ENCODE data around the gene MAPRE2. TPM values are rescaled to one million over a fixed set of nuclear protein-coding genes. Genes with fewer than 3 reads are reported as not detected.

The MAPRE2 gene
- total RNA-seq, 4 donors from 2014 or later = 21.8 to 57.7 (median 40.0) TPM

DNA sequence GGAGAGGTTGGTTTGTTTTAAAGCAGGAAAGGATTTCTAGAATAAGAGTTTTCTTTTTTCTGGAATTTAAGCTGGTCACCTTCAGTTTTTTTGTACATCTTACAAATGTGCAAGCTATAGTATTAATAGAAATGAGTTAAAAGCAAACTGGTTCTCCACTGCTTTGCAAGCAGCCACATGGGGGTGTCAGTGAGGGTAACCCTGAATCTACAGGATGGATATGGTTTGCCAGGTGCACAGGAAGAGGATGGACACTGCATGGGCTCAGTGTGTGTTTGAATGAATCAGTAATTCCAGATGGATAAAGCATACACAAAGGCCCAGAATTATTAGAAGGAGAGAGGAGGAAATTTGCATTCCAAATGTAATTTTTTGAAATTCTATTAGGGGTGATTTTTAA is 89.0 kb downstream of the MAPRE2 start:
- intact Hi-C loops (cut with DNase I; ENCODE audit: low total_unique reads) = no loop called here

DNA sequence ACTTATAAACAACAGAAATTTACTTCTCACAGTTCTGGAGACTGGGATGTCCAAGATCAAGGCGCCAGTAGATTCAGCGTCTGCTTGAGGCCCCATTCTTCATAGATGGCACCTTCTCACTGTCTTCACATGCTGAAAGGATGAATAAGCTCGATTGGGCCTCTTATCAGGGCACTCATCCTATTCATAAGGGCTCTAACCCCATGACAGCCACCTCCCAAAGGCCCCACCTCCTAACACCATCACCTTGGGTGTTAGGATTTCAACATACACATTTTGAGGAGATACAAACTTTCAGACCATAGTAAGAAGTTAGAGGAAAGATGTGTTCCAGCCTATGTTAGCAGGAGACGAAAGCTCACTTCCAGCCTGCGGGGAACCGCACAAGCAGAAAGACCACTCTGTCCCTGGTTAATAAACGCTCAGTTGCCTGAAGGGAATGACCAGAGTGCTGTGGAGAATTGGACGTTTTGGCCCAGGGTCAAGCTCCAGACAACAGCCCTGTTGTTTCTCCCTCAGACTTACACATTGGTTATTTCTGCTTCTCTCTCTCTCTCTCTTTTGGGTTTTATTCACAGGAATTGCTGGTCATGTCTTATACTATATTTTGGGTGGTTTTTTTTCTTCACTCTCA is 90.3 kb downstream of the MAPRE2 start:
- WGBS, 2 donors = 80 to 85% methylated on average over 8 of the region's 8 CpGs
- no peak for DNase-seq (ENCODE audit: low spot score in 2 of 2)
- TF ChIP-seq, protein P1, sequence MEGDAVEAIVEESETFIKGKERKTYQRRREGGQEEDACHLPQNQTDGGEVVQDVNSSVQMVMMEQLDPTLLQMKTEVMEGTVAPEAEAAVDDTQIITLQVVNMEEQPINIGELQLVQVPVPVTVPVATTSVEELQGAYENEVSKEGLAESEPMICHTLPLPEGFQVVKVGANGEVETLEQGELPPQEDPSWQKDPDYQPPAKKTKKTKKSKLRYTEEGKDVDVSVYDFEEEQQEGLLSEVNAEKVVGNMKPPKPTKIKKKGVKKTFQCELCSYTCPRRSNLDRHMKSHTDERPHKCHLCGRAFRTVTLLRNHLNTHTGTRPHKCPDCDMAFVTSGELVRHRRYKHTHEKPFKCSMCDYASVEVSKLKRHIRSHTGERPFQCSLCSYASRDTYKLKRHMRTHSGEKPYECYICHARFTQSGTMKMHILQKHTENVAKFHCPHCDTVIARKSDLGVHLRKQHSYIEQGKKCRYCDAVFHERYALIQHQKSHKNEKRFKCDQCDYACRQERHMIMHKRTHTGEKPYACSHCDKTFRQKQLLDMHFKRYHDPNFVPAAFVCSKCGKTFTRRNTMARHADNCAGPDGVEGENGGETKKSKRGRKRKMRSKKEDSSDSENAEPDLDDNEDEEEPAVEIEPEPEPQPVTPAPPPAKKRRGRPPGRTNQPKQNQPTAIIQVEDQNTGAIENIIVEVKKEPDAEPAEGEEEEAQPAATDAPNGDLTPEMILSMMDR (IDR thresholded peaks at IDR 0.05) = no peak
- no peak for TF ChIP-seq POLR2A (IDR thresholded peaks at IDR 0.05)
- intact Hi-C loops (cut with DNase I; ENCODE audit: low total_unique reads) = no loop called here
- no peak overlapping the region for H3K4me3 ChIP-seq (ENCODE audit: low read depth, poor library complexity, severe bottlenecking)

More for the DNA sequence above, 89.0 kb downstream of the MAPRE2 start:
- DNase-seq (ENCODE audit: low spot score in 2 of 2) = no peak
- H3K4me3 ChIP-seq (ENCODE audit: low read depth, poor library complexity, severe bottlenecking) = no peak overlapping the region
- TF ChIP-seq, protein P1 (IDR thresholded peaks at IDR 0.05) = no peak
- no peak for TF ChIP-seq POLR2A (IDR thresholded peaks at IDR 0.05)

DNA sequence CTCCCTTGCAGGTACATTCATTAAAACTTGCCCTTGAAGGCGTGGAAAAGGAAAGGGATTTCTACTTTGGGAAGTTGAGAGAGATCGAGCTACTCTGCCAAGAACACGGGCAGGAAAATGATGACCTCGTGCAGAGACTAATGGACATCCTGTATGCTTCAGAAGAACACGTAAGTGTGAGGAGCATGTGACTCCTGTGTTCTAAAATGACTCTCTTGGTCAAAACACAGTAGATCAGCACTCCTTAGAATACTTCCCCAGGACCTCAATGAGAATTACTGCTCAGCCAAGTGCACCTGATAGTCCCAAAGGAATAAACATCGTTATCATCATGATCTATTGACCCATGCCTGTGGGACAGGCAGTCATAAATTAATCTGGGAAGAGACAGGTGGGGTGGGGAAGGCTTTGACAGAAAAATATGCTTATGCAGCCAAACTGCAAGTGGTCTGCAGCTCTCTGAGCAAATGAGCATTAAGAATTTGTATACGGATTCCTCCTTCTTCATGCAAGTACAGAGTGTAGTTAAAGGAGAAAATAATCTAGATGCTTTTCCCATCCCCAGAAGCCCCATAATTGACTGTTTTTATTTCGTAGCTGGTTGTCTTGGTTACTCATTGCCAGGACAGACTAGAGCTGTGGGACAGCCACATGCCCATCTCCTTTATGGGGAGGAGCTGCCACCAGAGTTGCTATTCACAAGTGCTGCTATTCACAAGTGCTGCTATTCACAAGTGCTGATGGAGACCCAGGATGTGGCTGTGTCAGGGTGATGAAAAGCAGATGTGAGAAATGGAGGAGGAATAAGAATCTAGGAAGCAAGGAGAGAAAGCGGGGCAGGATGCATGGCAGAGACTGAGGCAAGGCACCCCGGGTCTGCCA is 91.0 kb downstream of the MAPRE2 start:
- DNase-seq (ENCODE audit: low spot score in 2 of 2) = no peak
- TF ChIP-seq POLR2A (IDR thresholded peaks at IDR 0.05) = no peak
- TF ChIP-seq, protein P1 (IDR thresholded peaks at IDR 0.05) = no peak
- intact Hi-C loops (cut with DNase I; ENCODE audit: low total_unique reads) = no loop called here
- WGBS, 2 donors = 70 to 78% methylated on average over 10 of the region's 10 CpGs
- no peak overlapping the region for H3K4me3 ChIP-seq (ENCODE audit: low read depth, poor library complexity, severe bottlenecking)

DNA sequence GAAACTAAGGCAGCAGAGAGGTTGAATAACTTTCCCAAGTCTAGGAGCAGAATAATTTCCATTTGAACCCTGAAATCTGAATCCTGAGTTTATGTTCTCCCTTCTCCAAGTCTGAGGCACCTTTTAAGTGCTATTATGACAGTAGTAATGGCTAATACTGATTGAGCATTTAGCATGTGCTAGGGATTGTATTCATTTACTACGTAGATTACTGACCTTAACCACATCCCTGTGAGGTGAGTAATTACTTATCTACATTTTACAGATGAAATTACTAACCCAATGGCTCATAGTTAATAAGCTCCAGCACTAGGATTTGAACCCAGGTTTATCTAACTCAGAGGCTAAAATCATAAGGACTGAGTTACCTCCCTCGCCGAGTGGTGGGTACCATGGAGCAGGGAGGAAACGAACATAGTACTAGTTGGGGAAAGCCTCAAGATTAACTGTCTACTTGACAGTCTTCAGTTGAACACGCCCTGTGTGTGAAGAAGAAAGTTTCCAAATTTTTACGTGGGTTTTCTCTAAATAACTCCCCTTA is 93.0 kb downstream of the MAPRE2 start:
- TF ChIP-seq, protein P1 (IDR thresholded peaks at IDR 0.05) = no peak
- no peak for TF ChIP-seq POLR2A (IDR thresholded peaks at IDR 0.05)
- no peak for DNase-seq (ENCODE audit: low spot score in 2 of 2)
- intact Hi-C loops (cut with DNase I; ENCODE audit: low total_unique reads) = no loop called here
- 90 to 91% methylated on average over 6 of the region's 6 CpGs for WGBS, 2 donors
- no peak overlapping the region for H3K4me3 ChIP-seq (ENCODE audit: low read depth, poor library complexity, severe bottlenecking)

DNA sequence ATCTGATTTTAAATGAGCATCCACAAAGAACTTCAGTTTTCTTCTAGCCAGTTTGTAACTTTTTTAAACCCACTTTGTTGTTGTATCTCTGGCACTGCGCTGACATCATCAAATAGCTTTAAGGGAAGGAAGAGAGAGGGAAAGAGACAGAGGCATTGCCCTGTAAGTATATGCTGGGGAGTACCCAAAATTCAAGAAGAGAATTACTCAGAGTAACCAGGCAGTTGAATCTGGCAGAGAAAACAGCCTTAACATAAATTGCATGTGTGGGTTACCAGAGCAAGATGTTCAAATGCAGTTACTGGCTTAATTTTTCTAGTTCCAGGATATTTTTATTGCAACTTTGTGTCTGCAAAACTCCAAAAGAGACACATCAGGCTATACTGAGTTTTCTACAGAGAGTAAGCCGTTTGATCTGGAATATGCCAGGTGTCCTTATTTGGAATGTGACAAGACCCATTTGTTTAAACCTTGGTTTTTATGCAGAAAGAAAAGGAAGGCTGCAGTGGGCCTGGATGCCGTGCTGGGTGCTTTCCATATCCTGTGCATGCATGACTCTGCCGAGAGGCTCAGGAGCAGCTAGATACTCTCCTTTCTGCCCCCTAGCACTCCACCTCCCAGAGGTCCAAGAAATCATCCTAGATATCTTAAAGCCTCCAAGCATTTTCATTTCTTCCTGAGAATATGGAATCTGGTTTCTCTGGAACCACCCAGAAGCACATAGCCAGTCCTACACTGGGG is 93.7 kb downstream of the MAPRE2 start:
- H3K4me3 ChIP-seq (ENCODE audit: low read depth, poor library complexity, severe bottlenecking) = no peak overlapping the region
- DNase-seq (ENCODE audit: low spot score in 2 of 2) = no peak
- no peak for TF ChIP-seq POLR2A (IDR thresholded peaks at IDR 0.05)
- TF ChIP-seq, protein P1 (IDR thresholded peaks at IDR 0.05) = no peak
- 92 to 98% methylated on average over 4 of the region's 4 CpGs for WGBS, 2 donors
- intact Hi-C loops (cut with DNase I; ENCODE audit: low total_unique reads) = no loop called here

Measured in lower leg skin (tissue), 4 donors.